HepG2 (cell line): ENCODE data around the gene PANX1. TPM values are rescaled to one million over a fixed set of nuclear protein-coding genes. Genes with fewer than 3 reads are reported as not detected.

Experiments used
- AGO1 ChIP-seq: fragments of 200-400 bp; formaldehyde crosslinking; IDR thresholded peaks from 2 replicates; pipeline ENCODE4 v1.6.1; 2017; ENCODE audit warnings: mild to moderate bottlenecking, low read depth, low read length, moderate library complexity; ENCODE audit not compliant: poor library complexity, severe bottlenecking
- BCL3 ChIP-seq: sonication (generic); formaldehyde crosslinking; IDR thresholded peaks from 2 replicates; pipeline ENCODE4 v1.5.1; 2020; ENCODE audit warnings: mild to moderate bottlenecking, missing genetic modification reagents, moderate library complexity
- CAMTA2 ChIP-seq: sonication (generic); formaldehyde crosslinking; IDR thresholded peaks from 2 replicates; pipeline ENCODE4 v1.4.0; 2020; ENCODE audit warnings: mild to moderate bottlenecking, missing genetic modification reagents, borderline replicate concordance
- MLXIP ChIP-seq: sonication (generic); formaldehyde crosslinking; IDR thresholded peaks from 2 replicates; pipeline ENCODE4 v1.9.0; 2021; ENCODE audit warnings: missing genetic modification reagents, borderline replicate concordance
- MXD1 ChIP-seq: sonication (generic); formaldehyde crosslinking; IDR thresholded peaks from 2 replicates; pipeline ENCODE4 v1.4.0; 2020; ENCODE audit warnings: mild to moderate bottlenecking, missing genetic modification reagents
- REL ChIP-seq: sonication (generic); formaldehyde crosslinking; conservative IDR thresholded peaks from 2 replicates; pipeline ENCODE4 v1.8.0; 2022; ENCODE audit warnings: mild to moderate bottlenecking, missing genetic modification reagents, moderate library complexity
- TFAP4 ChIP-seq: sonication (generic); IDR thresholded peaks from 2 replicates; pipeline ENCODE4 v1.6.1; 2016; ENCODE audit warnings: low read depth, borderline replicate concordance
- THAP9 ChIP-seq: sonication (generic); formaldehyde crosslinking; IDR thresholded peaks from 2 replicates; pipeline ENCODE4; 2020; ENCODE audit warnings: missing genetic modification reagents, mild to moderate bottlenecking, borderline replicate concordance
- TMF1 ChIP-seq: sonication (generic); formaldehyde crosslinking; IDR thresholded peaks from 2 replicates; pipeline ENCODE4 v1.8.1; 2022; ENCODE audit warnings: low read depth, missing genetic modification reagents
- ZNF142 ChIP-seq: sonication (generic); formaldehyde crosslinking; IDR thresholded peaks from 2 replicates; pipeline ENCODE4 v1.4.0; 2020; ENCODE audit warnings: missing genetic modification reagents
- ZNF34 ChIP-seq: sonication (generic); formaldehyde crosslinking; IDR thresholded peaks from 2 replicates; pipeline ENCODE4 v1.4.0; 2020; ENCODE audit warnings: mild to moderate bottlenecking, missing genetic modification reagents, borderline replicate concordance
- ZNF768 ChIP-seq: sonication (generic); formaldehyde crosslinking; IDR thresholded peaks from 2 replicates; pipeline ENCODE4 v1.4.0; 2020; ENCODE audit warnings: missing genetic modification reagents
- polyA plus RNA-seq, 8 experiments: library from polyadenylated mRNA; depleted of rRNA in 3 of 8; stranded (reverse) in 7 of 8; unstranded in 1 of 8; fragments of >200 nt; fragmentation: Illumina TruSeq in 4 of 8; extraction: Trizol in 4 of 8; gene quantifications; 2 replicates each; pipeline versions ENCODE4 v1.2.1 to v1.2.3, GENCODE V29; 2011 to 2016; ENCODE audit warnings: low read depth in 4 of 8, missing spikeins in 1 of 8, mixed read lengths in 1 of 8; ENCODE audit not compliant: insufficient read depth in 1 of 8
- total RNA-seq, 5 experiments: library from RNA; depleted of rRNA; stranded (reverse); fragments of >200 nt; fragmentation: Illumina TruSeq; extraction: Trizol; gene quantifications; 2 replicates each; pipeline ENCODE4 v1.2.3, GENCODE V29; 2016; ENCODE audit warnings: low read depth in 1 of 5

PANX1 gene
- total and polyA plus RNA-seq, 2 of the 13 experiments (the other 11 are each of a cell fraction or from before 2014, with no cell fraction given) = 8.3 to 24.8 TPM

- peak; percentile 18 for TF ChIP-seq ZNF768
- TF ChIP-seq BCL3 (CRISPR knock-in tag) = peak; percentile 72; the same call in 1 of the 2 replicates
- 0 out of 2 replicates have a peak, but pooled peaks have one; percentile 45 for TF ChIP-seq TMF1 (CRISPR knock-in tag)
- TF ChIP-seq MLXIP (CRISPR knock-in tag) = no peak
- peak; percentile 90 for TF ChIP-seq ZNF142 (CRISPR knock-in tag)
- TF ChIP-seq AGO1 = peak; percentile 48
- 0 out of 2 replicates have a peak, but pooled peaks have one; percentile 75 for TF ChIP-seq REL (CRISPR knock-in tag)
- peak; percentile 19; the same call in 1 of the 2 replicates for TF ChIP-seq ZNF34
- peak; percentile 70; the same call in 1 of the 2 replicates for TF ChIP-seq MXD1 (CRISPR knock-in tag)
- peak; percentile 97 for TF ChIP-seq CAMTA2 (CRISPR knock-in tag)
- TF ChIP-seq TFAP4 = peak; percentile 80
- peak; percentile 40; the same call in 1 of the 2 replicates for TF ChIP-seq THAP9
Measured at GRCh38 chr11:94128746-94129511, at the start of gene PANX1 (continued).
